IPS-18a (cell line): ENCODE data around the gene ABCG1.

Experiments
- H3K27ac ChIP-seq: one replicate; pipeline ENCODE4 v1.5.1; 2013; ENCODE audit warnings: low read length
- H3K27me3 ChIP-seq: one replicate; pipeline ENCODE4 v1.6.1; 2013; ENCODE audit warnings: mild to moderate bottlenecking, low read length; ENCODE audit not compliant: control insufficient read depth, insufficient read depth
- H3K36me3 ChIP-seq: one replicate; pipeline ENCODE4 v1.6.1; 2013; ENCODE audit warnings: low read depth, low read length; ENCODE audit not compliant: control insufficient read depth
- H3K4me1 ChIP-seq: one replicate; pipeline ENCODE4 v1.6.1; 2013; ENCODE audit warnings: low read depth, low read length; ENCODE audit not compliant: control insufficient read depth
- H3K4me3 ChIP-seq: one replicate; pipeline ENCODE4 v1.5.1; 2013; ENCODE audit warnings: low read length
- H3K9ac ChIP-seq: one replicate; pipeline ENCODE4 v1.6.1; 2013; ENCODE audit warnings: mild to moderate bottlenecking, low read length, moderate library complexity
- H3K9me3 ChIP-seq: one replicate; pipeline ENCODE4 v1.6.1; 2013; ENCODE audit warnings: low read depth, low read length; ENCODE audit not compliant: control insufficient read depth

Gene ABCG1

GRCh38 chr21:42260121-42260520, 41.2 kb downstream of the ABCG1 start:
- Histone ChIP-seq H3K9me3 (no peaks in the 10 kb centered on the region), H3K27me3 (no peaks in the 10 kb centered on the region), H3K4me1 (peaks cover 9% of the 10 kb centered on the region), H3K27ac (no peak overlapping the region), H3K9ac (no peak overlapping the region), H3K36me3 (no peaks in the 10 kb centered on the region), H3K4me3 (no peak overlapping the region)

GRCh38 chr21:42261829-42262200, 42.9 kb downstream of the ABCG1 start:
- Histone ChIP-seq H3K9ac (no peak overlapping the region), H3K27ac (no peak overlapping the region), H3K27me3 (no peaks in the 10 kb centered on the region), H3K9me3 (no peaks in the 10 kb centered on the region), H3K4me3 (no peak overlapping the region), H3K36me3 (no peaks in the 10 kb centered on the region), H3K4me1 (peaks cover 9% of the 10 kb centered on the region)

DNA sequence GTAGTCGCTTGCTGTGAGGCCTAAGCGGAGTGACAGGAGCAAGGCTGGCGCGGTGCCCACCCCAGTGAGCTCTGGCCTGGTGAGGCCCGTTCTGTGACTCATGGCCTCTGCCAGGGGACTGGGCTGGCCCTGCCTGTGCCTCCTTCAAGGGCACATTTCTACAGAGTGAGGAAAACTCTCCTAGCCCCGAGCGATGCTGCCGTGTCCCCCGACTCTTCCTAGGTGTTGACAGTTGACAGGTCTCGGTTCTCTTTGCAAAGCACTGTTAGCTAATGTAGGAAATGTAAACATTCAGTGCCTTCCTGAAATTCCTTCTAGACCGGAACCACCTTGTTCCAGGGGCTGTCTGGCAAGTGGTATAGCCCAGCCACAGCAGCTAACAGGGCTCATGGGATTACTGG, 43.9 kb downstream of the ABCG1 start:
- H3K27me3 ChIP-seq: no peaks in the 10 kb centered on the region

DNA sequence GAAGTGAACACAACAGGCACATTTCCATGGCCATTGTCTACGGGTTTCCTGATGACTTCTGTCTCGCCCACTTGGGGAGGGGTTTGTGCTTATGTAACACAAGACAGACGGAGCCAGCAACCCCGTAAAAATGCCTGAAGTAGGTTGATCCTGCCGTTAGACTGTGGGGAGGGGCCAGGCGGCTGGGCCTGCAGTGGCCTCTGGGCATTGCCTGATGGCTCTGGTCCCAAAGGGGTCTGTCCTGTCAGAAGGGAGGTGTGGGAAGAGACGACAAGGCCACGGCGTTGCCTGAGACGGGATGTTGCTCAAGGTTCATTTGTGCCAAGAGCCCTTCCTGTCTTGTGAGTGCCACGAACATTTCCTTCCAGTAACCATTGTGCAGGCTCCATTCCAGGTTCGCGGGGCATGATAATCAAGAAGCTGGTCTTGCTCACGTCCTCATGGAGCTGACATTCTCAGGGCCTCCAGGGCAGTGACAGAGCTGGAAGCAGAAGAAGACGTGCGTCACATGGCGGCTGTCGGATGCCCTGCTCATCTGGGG, 44.7 kb downstream of the ABCG1 start:
- H3K27ac ChIP-seq: no peak overlapping the region
- no peak overlapping the region for H3K4me3 ChIP-seq
- no peaks in the 10 kb centered on the region for H3K9me3 ChIP-seq
- H3K36me3 ChIP-seq: no peaks in the 10 kb centered on the region
- peaks cover 9% of the 10 kb centered on the region for H3K4me1 ChIP-seq
- no peak overlapping the region for H3K9ac ChIP-seq
- no peaks in the 10 kb centered on the region for H3K27me3 ChIP-seq

More for the DNA sequence above, 43.9 kb downstream of the ABCG1 start:
- Histone ChIP-seq H3K4me1 (peaks cover 9% of the 10 kb centered on the region), H3K9me3 (no peaks in the 10 kb centered on the region), H3K27ac (no peak overlapping the region), H3K36me3 (no peaks in the 10 kb centered on the region), H3K9ac (no peak overlapping the region), H3K4me3 (no peak overlapping the region)

GRCh38 chr21:42264245-42265195, 45.6 kb downstream of the ABCG1 start:
- no peaks in the 10 kb centered on the region for H3K36me3 ChIP-seq
- H3K27me3 ChIP-seq: no peaks in the 10 kb centered on the region
- no peak overlapping the region for H3K9ac ChIP-seq
- no peak overlapping the region for H3K27ac ChIP-seq
- H3K4me3 ChIP-seq: no peak overlapping the region
- H3K4me1 ChIP-seq: peaks cover 9% of the 10 kb centered on the region
- no peaks in the 10 kb centered on the region for H3K9me3 ChIP-seq

DNA sequence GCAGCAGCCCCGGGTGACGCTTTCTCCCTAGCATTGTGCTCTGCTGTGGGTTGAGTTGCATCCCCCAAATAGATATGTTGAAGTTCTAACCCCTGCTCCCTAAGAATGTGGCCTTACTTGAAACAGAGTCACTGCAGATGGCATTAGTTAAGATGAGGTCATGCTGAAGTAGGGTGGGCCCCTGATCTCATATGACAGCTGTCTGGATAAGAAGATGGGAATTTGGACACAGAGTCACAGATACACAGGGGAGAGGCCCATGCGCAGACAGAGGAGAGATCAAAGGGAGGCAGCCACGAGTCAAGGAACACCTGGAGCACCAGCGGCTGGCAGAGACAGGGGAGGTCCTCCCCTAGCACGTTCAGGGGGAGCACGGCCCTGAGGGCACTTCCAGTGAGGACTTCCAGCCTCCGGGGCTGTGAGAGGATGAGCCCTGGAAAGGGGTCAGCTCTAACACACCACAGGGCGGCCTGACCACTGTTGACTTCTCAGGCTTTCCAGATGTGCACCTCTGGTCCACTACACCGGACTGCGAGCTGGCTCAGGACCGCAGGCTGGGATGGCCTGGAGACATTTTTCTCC, 46.4 kb downstream of the ABCG1 start:
- Histone ChIP-seq H3K4me3 (no peak overlapping the region), H3K9me3 (no peaks in the 10 kb centered on the region), H3K36me3 (no peaks in the 10 kb centered on the region), H3K4me1 (peaks cover 9% of the 10 kb centered on the region), H3K27me3 (no peaks in the 10 kb centered on the region), H3K9ac (no peak overlapping the region), H3K27ac (no peak overlapping the region)

GRCh38 chr21:42266971-42267556, 48.1 kb downstream of the ABCG1 start:
- Histone ChIP-seq H3K27ac (no peak overlapping the region), H3K9me3 (no peaks in the 10 kb centered on the region), H3K9ac (no peak overlapping the region), H3K36me3 (no peaks in the 10 kb centered on the region), H3K27me3 (no peaks in the 10 kb centered on the region), H3K4me3 (no peak overlapping the region), H3K4me1 (no peaks in the 10 kb centered on the region)

GRCh38 chr21:42269386-42269785, 50.4 kb downstream of the ABCG1 start:
- H3K9me3 ChIP-seq: no peaks in the 10 kb centered on the region
- H3K4me3 ChIP-seq: no peak overlapping the region
- no peak overlapping the region for H3K27ac ChIP-seq
- H3K36me3 ChIP-seq: no peaks in the 10 kb centered on the region
- H3K27me3 ChIP-seq: no peaks in the 10 kb centered on the region
- H3K4me1 ChIP-seq: no peaks in the 10 kb centered on the region
- H3K9ac ChIP-seq: no peak overlapping the region

DNA sequence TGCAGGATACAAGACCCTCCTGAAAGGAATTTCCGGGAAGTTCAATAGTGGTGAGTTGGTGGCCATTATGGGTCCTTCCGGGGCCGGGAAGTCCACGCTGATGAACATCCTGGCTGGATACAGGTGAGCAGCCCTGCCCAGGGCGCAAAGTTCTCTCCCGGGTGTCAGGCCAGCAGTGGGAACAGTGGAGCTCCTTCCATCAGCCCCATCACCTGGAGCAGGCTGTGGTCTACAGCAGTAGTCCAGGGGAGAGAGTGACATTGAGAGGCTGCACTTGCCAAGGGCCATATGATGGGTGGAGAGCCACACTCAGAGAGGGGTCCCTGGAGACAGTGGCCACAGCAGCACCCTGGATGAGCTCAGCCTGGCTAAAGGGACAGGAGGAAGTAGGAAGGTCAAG, 52.1 kb downstream of the ABCG1 start:
- no peaks in the 10 kb centered on the region for H3K9me3 ChIP-seq

DNA sequence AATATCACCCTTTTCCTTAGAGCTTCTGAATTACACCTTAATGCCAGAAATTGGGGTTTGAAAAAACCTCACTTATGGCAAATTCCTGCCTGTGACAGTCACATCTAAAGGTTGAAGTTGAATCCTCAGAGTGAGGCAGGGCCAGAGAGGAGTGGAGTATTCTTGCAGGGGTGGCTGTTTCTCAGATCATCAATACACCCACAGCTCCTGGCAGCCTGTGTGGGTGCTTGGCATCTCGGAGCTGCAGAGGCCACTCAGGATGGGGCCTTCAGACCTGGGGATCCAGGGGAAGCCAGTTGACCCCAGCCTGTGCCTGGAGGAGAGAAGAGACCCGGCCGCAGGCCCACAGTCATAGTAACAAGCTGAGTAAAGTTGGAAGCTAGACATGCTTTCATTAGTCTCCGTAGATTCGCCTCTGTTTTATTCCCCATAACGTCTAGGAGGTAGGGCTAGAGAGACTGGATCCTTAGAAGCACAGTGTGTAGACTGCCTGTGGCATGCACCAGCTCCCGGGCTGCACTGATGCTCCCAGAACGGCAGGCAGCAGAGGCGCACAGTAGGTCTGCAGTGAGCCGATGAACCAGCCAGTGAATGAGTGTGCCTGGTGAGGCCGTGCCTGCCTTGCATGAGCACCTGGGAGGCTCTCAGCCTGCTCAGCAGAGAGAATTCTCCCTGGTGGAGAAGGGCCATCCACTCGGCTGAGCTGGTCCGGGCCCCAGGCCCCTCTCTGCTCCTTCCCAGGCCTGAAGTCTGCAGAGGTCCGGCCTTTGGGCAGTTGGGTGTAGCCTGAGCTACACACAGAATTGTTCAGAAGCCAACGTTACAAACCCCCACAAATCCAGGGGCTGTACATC, 53.4 kb downstream of the ABCG1 start:
- Histone ChIP-seq H3K36me3 (no peaks in the 10 kb centered on the region), H3K4me1 (no peaks in the 10 kb centered on the region), H3K27me3 (no peaks in the 10 kb centered on the region), H3K27ac (no peak overlapping the region), H3K9me3 (no peaks in the 10 kb centered on the region), H3K9ac (no peak overlapping the region), H3K4me3 (no peak overlapping the region)

More for the DNA sequence above, 52.1 kb downstream of the ABCG1 start:
- Histone ChIP-seq H3K27ac (no peak overlapping the region), H3K4me1 (no peaks in the 10 kb centered on the region), H3K4me3 (no peak overlapping the region), H3K27me3 (no peaks in the 10 kb centered on the region), H3K9ac (no peak overlapping the region), H3K36me3 (no peaks in the 10 kb centered on the region)
